Tibial nerve (tissue), 4 donors: ENCODE results near the gene LETM1. TPM values are rescaled to one million over a fixed set of nuclear protein-coding genes. Genes with fewer than 3 reads are reported as not detected.

Experiments used
- DNase-seq, 2 donors: peaks; one replicate each; pipeline ENCODE4 v3.0.0-alpha.2; 2019; ENCODE audit warnings: low spot score in 2 of 2
- H3K27ac ChIP-seq, 4 donors: fragments of 200-600 bp; sonication (generic) in 3 of 4; one replicate each; pipeline ENCODE4 v1.5.1; 2017 to 2019; ENCODE audit warnings: mild to moderate bottlenecking in 1 of 4
- H3K27me3 ChIP-seq, 2 donors: fragments of 200-600 bp; sonication (generic) in 1 of 2; one replicate each; pipeline versions ENCODE4 v1.5.1 to v1.6.0; 2017 to 2019
- H3K36me3 ChIP-seq, 3 donors: fragments of 200-600 bp; sonication (generic); one replicate each; pipeline ENCODE4 v1.5.1; 2018 to 2019
- H3K4me1 ChIP-seq, 4 donors: fragments of 200-600 bp; sonication (generic) in 3 of 4; one replicate each; pipeline ENCODE4 v1.5.1; 2017 to 2019
- H3K4me3 ChIP-seq, 4 donors: fragments of 200-600 bp; sonication (generic) in 3 of 4; one replicate each; pipeline ENCODE4 v1.5.1; 2017 to 2019; ENCODE audit warnings: mild to moderate bottlenecking in 1 of 4, moderate library complexity in 1 of 4
- H3K9me3 ChIP-seq, 4 donors: fragments of 200-600 bp; sonication (generic) in 3 of 4; one replicate each; pipeline ENCODE4 v1.5.1; 2017 to 2019
- CTCF ChIP-seq, 5 experiments: fragments of 200-600 bp in 3 of 5; fragments of 450-650 bp in 2 of 5; sonication (generic) in 3 of 5; IDR thresholded peaks; one replicate each; pipeline ENCODE4 v1.5.1; 2016 to 2019; ENCODE audit warnings: antibody characterized with exemption in 5 of 5, mild to moderate bottlenecking in 3 of 5, moderate library complexity in 2 of 5
- EP300 ChIP-seq, 2 donors: sonication (generic); formaldehyde crosslinking; IDR thresholded peaks; one replicate each; pipeline ENCODE4 v1.6.1; 2017; ENCODE audit warnings: antibody characterized with exemption in 2 of 2, mild to moderate bottlenecking in 1 of 2
- POLR2A ChIP-seq, 2 donors: fragments of 450-650 bp; IDR thresholded peaks; one replicate each; pipeline ENCODE4 v1.6.1; 2017; ENCODE audit warnings: antibody characterized with exemption in 2 of 2, mild to moderate bottlenecking in 2 of 2, moderate library complexity in 2 of 2
- WGBS, 2 donors: methylation state at CpG; one replicate each; pipeline ENCODE4 v1.1.5; 2018; 5-methylcytosine and 5-hydroxymethylcytosine counted together
- total RNA-seq, 4 donors: library from RNA; depleted of rRNA; stranded (reverse); fragments of >200 nt; gene quantifications; one replicate each; pipeline ENCODE4 v1.1.0, GENCODE V29; 2016

LETM1 gene
- total RNA-seq, 4 donors from 2014 or later: 53.5 to 85.5 (median 68.6) TPM

- H3K36me3 ChIP-seq: no peaks in the 10 kb centered on the region
- peaks cover 0 to 32% of the 10 kb centered on the region in 2 donors for H3K27me3 ChIP-seq
- H3K4me3 ChIP-seq: no peak overlapping the region
- H3K4me1 ChIP-seq: peaks cover 0 to 19% (median 0%) of the 10 kb centered on the region in 4 donors
- DNase-seq: no peak
- H3K27ac ChIP-seq: peak overlapping the region in 2 of 4 donors; percentile 21 to 64
- no peak for TF ChIP-seq POLR2A (IDR thresholded peaks at IDR 0.05)
- TF ChIP-seq EP300 (IDR thresholded peaks at IDR 0.05): no peak
- TF ChIP-seq CTCF (IDR thresholded peaks at IDR 0.05): no peak
- WGBS, 2 donors: 24 to 34% methylated on average over 18 to 26 of the region's 27 CpGs
- H3K9me3 ChIP-seq: no peaks in the 10 kb centered on the region
These were observed 77.9 kb downstream of the LETM1 start for GRCh38 chr4:1777822-1778641.

GRCh38 chr4:1776521-1777161, 79.3 kb downstream of the LETM1 start:
- Histone ChIP-seq H3K27ac (no peak overlapping the region), H3K9me3 (no peaks in the 10 kb centered on the region), H3K27me3 (peaks cover 0 to 45% of the 10 kb centered on the region in 2 donors), H3K4me3 (no peak overlapping the region), H3K36me3 (no peaks in the 10 kb centered on the region), H3K4me1 (peaks cover 0 to 19% (median 0%) of the 10 kb centered on the region in 4 donors)
- 56 to 68% methylated on average over 20 to 24 of the region's 24 CpGs for WGBS, 2 donors
- TF ChIP-seq POLR2A (IDR thresholded peaks at IDR 0.05): no peak
- no peak for TF ChIP-seq CTCF (IDR thresholded peaks at IDR 0.05)
- TF ChIP-seq EP300 (IDR thresholded peaks at IDR 0.05): no peak
- DNase-seq: no peak

DNA sequence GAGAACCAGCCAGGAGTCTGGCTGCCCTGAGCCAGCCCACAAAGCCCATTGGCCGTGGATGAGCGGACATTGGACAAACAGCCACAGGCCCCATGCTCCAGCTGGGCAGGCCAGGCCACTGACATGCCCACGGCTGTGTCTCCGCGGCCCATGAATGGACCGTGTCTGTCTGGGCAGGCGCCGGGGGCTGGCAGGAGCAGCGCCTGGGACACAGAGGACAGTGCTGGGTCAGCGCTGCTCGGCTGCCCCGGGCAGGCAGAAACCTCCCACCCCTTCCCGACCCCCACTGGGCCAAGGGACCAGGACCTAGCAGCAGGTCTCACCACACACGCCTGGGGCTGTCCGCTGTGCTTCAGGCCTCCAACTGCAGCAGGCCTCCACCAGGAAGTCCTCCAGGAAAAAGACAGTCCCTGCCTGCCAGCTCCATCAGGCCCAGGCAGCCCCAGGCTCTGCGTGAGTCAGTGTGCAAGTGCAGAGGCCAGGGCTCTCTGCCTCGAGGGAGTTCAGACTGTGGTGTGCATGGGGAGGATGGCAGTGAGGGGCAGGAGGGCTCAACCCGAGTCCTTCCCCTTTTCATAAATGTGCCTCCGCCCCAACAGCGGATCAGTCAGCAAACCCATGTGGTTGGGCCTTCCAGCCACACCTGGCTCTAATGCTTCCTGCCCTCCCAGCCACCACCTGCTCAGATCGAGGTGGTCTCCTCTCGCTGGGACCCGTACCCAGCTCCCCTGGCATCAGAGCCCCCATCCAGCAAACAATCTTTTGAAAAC, 80.0 kb downstream of the LETM1 start:
- DNase-seq: no peak
- Histone ChIP-seq H3K4me3 (no peak overlapping the region), H3K9me3 (no peaks in the 10 kb centered on the region), H3K4me1 (peaks cover 0 to 19% (median 0%) of the 10 kb centered on the region in 4 donors), H3K36me3 (no peaks in the 10 kb centered on the region), H3K27ac (peak overlapping the region in 1 of 4 donors; percentile 8), H3K27me3 (peaks cover 0 to 52% of the 10 kb centered on the region in 2 donors)
- WGBS, 2 donors: 50 to 60% methylated on average over 10 to 11 of the region's 23 CpGs
- no peak for TF ChIP-seq POLR2A (IDR thresholded peaks at IDR 0.05)
- no peak for TF ChIP-seq EP300 (IDR thresholded peaks at IDR 0.05)
- TF ChIP-seq CTCF (IDR thresholded peaks at IDR 0.05): no peak

- DNase-seq: no peak
- Histone ChIP-seq H3K4me1 (peaks cover 0 to 18% (median 0%) of the 10 kb centered on the region in 4 donors), H3K9me3 (no peaks in the 10 kb centered on the region), H3K27ac (no peak overlapping the region), H3K36me3 (no peaks in the 10 kb centered on the region), H3K4me3 (no peak overlapping the region), H3K27me3 (peaks cover 0 to 73% of the 10 kb centered on the region in 2 donors)
- 88% methylated on average over 9 to 10 of the region's 10 CpGs for WGBS, 2 donors
- TF ChIP-seq CTCF (IDR thresholded peaks at IDR 0.05) (no peak), POLR2A (IDR thresholded peaks at IDR 0.05) (no peak), EP300 (IDR thresholded peaks at IDR 0.05) (no peak)
These were observed 82.2 kb downstream of the LETM1 start for GRCh38 chr4:1773754-1774153.
